BLaER1 (cell line): Measurements from ENCODE around the gene CD40.

Experiments used
- H3K27ac ChIP-seq: shearing (Covaris generic); formaldehyde crosslinking; 2 replicates; pipeline ENCODE4 v1.8.1; 2022
- H3K27me3 ChIP-seq: shearing (Covaris generic); formaldehyde crosslinking; 2 replicates; pipeline ENCODE4 v1.8.1; 2022
- H3K36me3 ChIP-seq: shearing (Covaris generic); formaldehyde crosslinking; 2 replicates; pipeline ENCODE4 v1.8.1; 2022
- H3K4me1 ChIP-seq: shearing (Covaris generic); formaldehyde crosslinking; 2 replicates; pipeline ENCODE4 v1.8.1; 2022
- H3K4me2 ChIP-seq: shearing (Covaris generic); formaldehyde crosslinking; 2 replicates; pipeline ENCODE4 v1.8.1; 2022
- H3K4me3 ChIP-seq: shearing (Covaris generic); formaldehyde crosslinking; 2 replicates; pipeline ENCODE4 v1.8.1; 2022
- H3K9ac ChIP-seq: shearing (Covaris generic); formaldehyde crosslinking; 2 replicates; pipeline ENCODE4 v1.8.1; 2022
- H3K9me3 ChIP-seq: shearing (Covaris generic); formaldehyde crosslinking; 2 replicates; pipeline ENCODE4 v1.8.1; 2022
- H4K20me1 ChIP-seq: shearing (Covaris generic); formaldehyde crosslinking; 2 replicates; pipeline ENCODE4 v1.8.1; 2022
- Cebpa-rat ChIP-seq: shearing (Covaris generic); IDR thresholded peaks from 2 replicates; pipeline ENCODE4 v1.8.1; 2022

The CD40 gene

GRCh38 chr20:46176739-46177378 lies 58.7 kb downstream of the CD40 start:
- Histone ChIP-seq H3K9ac (0 out of 2 replicates have a peak overlapping the region, but pooled peaks have one; percentile 4), H3K4me2 (peak overlapping the region; percentile 49), H4K20me1 (no peaks in the 10 kb centered on the region), H3K4me3 (no peak overlapping the region), H3K36me3 (no peaks in the 10 kb centered on the region), H3K9me3 (no peaks in the 10 kb centered on the region), H3K27ac (no peak overlapping the region), H3K27me3 (peaks cover 20% of the 10 kb centered on the region; the same call in 1 of the 2 replicates), H3K4me1 (peaks cover 9% of the 10 kb centered on the region; the same call in 1 of the 2 replicates)
- TF ChIP-seq Cebpa-rat: no peak

DNA sequence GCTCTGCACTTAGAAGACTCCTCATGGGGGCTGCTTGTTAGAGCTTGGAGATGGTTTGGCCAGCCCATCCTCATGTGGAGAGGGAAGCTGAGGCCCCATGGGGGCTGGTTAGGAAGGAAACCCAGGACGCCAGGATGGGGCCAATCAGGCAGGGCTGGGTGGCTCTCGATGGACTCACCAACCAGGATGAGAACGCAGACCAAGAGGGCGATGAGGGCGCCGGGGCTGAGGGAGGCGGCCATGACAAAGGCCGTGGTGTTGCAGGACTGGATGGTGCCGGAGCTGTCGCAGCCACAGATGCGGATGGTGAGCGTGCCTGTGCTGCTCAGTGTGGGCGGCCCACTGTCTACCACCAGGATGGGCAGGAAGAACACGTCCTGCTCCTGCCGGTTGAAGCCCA lies 59.7 kb downstream of the CD40 start:
- no peaks in the 10 kb centered on the region for H4K20me1 ChIP-seq
- no peaks in the 10 kb centered on the region for H3K36me3 ChIP-seq
- H3K4me2 ChIP-seq: no peak overlapping the region
- no peak overlapping the region for H3K4me3 ChIP-seq
- no peak overlapping the region for H3K27ac ChIP-seq
- H3K9ac ChIP-seq: no peak overlapping the region
- peaks cover 20% of the 10 kb centered on the region; the same call in 1 of the 2 replicates for H3K27me3 ChIP-seq
- peaks cover 9% of the 10 kb centered on the region; the same call in 1 of the 2 replicates for H3K4me1 ChIP-seq
- no peaks in the 10 kb centered on the region for H3K9me3 ChIP-seq
- TF ChIP-seq Cebpa-rat: no peak

GRCh38 chr20:46178891-46179290 lies 60.8 kb downstream of the CD40 start:
- no peak for TF ChIP-seq Cebpa-rat
- Histone ChIP-seq H3K9me3 (no peaks in the 10 kb centered on the region), H3K4me1 (peaks cover 9% of the 10 kb centered on the region; the same call in 1 of the 2 replicates), H3K9ac (no peak overlapping the region), H3K4me2 (no peak overlapping the region), H4K20me1 (no peaks in the 10 kb centered on the region), H3K27ac (no peak overlapping the region), H3K36me3 (no peaks in the 10 kb centered on the region), H3K27me3 (peaks cover 15% of the 10 kb centered on the region; the same call in 1 of the 2 replicates), H3K4me3 (no peak overlapping the region)
